HepG2 (cell line): Measurements from ENCODE around the gene ENAH. TPM values are rescaled to one million over a fixed set of nuclear protein-coding genes. Genes with fewer than 3 reads are reported as not detected.

Source experiments
- ATAC-seq: fragments of 200-7000 bp; cut with Tn5 transposase; 3 replicates; pipeline ENCODE4 v1.9.1; 2020; ENCODE audit warnings: mild to moderate bottlenecking, moderate library complexity
- BruUV-seq: library from RNA; stranded (reverse); fragments of 400-500 nt; replicated peaks from 2 replicates; lab custom pipeline; 2021; lab: Mats Ljungman, UMichigan
- CTCF ChIA-PET: fragments of 300-600 bp; formaldehyde crosslinking; extraction: SDS; loops from one replicate; lab custom pipeline; 2021; ENCODE audit warnings: low total read pairs, inconsistent platforms, low intra/inter-chr PET ratio; lab: Yijun Ruan, JAX
- POLR2A ChIA-PET: fragments of 350-600 bp; sonication (Branson Sonifier 250); formaldehyde crosslinking; loops from one replicate; lab custom pipeline; 2020; ENCODE audit warnings: antibody characterized with exemption, inconsistent platforms; lab: Yijun Ruan, JAX
- DNase-seq: peaks from one replicate; pipeline ENCODE4 v3.0.0-alpha.2; 2015; ENCODE audit warnings: low spot score
- FAIRE-seq: peaks from 3 replicates; lab custom pipeline; 2011; peaks lifted over from hg19 to GRCh38; lab: Jason Lieb, UNC
- H2AFZ ChIP-seq: one replicate; pipeline ENCODE4 v1.6.1; 2011; ENCODE audit warnings: low read length, inconsistent platforms
- H3K27ac ChIP-seq: fragments of 300-600 bp; 3 replicates; pipeline ENCODE4 v1.8.0; 2011; ENCODE audit warnings: mixed run types, mild to moderate bottlenecking, mixed read lengths, low read length, inconsistent platforms; ENCODE audit not compliant: insufficient read depth; ENCODE audit errors: extremely low read length
- H3K27me3 ChIP-seq, 2 experiments: fragments of 200-600 bp in 1 of 2; 2 replicates in 1 of 2; 3 replicates in 1 of 2; pipeline versions ENCODE4 v1.6.0 to v1.8.0; 2011; ENCODE audit warnings: low read length in 2 of 2, mild to moderate bottlenecking in 2 of 2, moderate library complexity in 2 of 2, inconsistent platforms in 1 of 2; ENCODE audit not compliant: insufficient read depth in 2 of 2, control insufficient read depth in 1 of 2
- H3K36me3 ChIP-seq, 2 experiments: fragments of 200-600 bp in 1 of 2; replicated peaks in 1 of 2; 2 replicates in 1 of 2; 3 replicates in 1 of 2; pipeline versions ENCODE4 v1.5.1 to v1.8.0; 2011; ENCODE audit warnings: low read length in 2 of 2, inconsistent platforms in 1 of 2; ENCODE audit not compliant: insufficient read depth in 2 of 2, control insufficient read depth in 1 of 2
- H3K4me1 ChIP-seq: 2 replicates; pipeline ENCODE4 v1.5.1; 2012; ENCODE audit warnings: low read length, inconsistent platforms; ENCODE audit not compliant: insufficient read depth
- H3K4me2 ChIP-seq: 2 replicates; pipeline ENCODE4 v1.6.0; 2011; ENCODE audit warnings: low read depth, low read length, inconsistent platforms
- H3K4me3 ChIP-seq, 3 experiments: fragments of 200-600 bp in 1 of 3; sonication (generic), shearing (Covaris generic) in 1 of 3; replicated peaks in 1 of 3; 2 replicates each; pipeline ENCODE4 v1.5.1; 2011 to 2016; ENCODE audit warnings: low read length in 3 of 3, inconsistent platforms in 2 of 3, low read depth in 2 of 3, mild to moderate bottlenecking in 2 of 3, control low read depth in 1 of 3, mixed read lengths in 1 of 3; ENCODE audit not compliant: insufficient read depth in 1 of 3
- H3K79me2 ChIP-seq: one replicate; pipeline ENCODE4 v1.6.1; 2011; ENCODE audit warnings: low read length, inconsistent platforms; ENCODE audit not compliant: insufficient read depth
- H3K9ac ChIP-seq: 2 replicates; pipeline ENCODE4 v1.6.0; 2011; ENCODE audit warnings: mild to moderate bottlenecking, low read depth, low read length, inconsistent platforms; ENCODE audit not compliant: insufficient read depth
- H3K9me3 ChIP-seq: 2 replicates; pipeline ENCODE4 v1.5.1; 2012; ENCODE audit warnings: mild to moderate bottlenecking, low read length
- H4K20me1 ChIP-seq: 2 replicates; pipeline ENCODE4 v1.6.0; 2011; ENCODE audit warnings: inconsistent platforms, mild to moderate bottlenecking, low read length, moderate library complexity; ENCODE audit not compliant: insufficient read depth
- CAMTA2 ChIP-seq: sonication (generic); formaldehyde crosslinking; IDR thresholded peaks from 2 replicates; pipeline ENCODE4 v1.4.0; 2020; ENCODE audit warnings: mild to moderate bottlenecking, missing genetic modification reagents, borderline replicate concordance
- DNMT1 ChIP-seq: sonication (generic); formaldehyde crosslinking; IDR thresholded peaks from 2 replicates; pipeline ENCODE4 v1.5.1; 2020; ENCODE audit warnings: mild to moderate bottlenecking, missing genetic modification reagents
- MTF1 ChIP-seq: sonication (generic); formaldehyde crosslinking; IDR thresholded peaks from 2 replicates; pipeline ENCODE4 v1.5.0; 2020; ENCODE audit warnings: missing genetic modification reagents
- NFAT5 ChIP-seq: sonication (generic); formaldehyde crosslinking; IDR thresholded peaks from 2 replicates; pipeline ENCODE4 v1.4.0; 2020; ENCODE audit warnings: missing genetic modification reagents
- ZMAT3 ChIP-seq: sonication (generic); formaldehyde crosslinking; conservative IDR thresholded peaks from 2 replicates; pipeline ENCODE4 v1.7.0; 2021; ENCODE audit warnings: missing genetic modification reagents
- ZNF3 ChIP-seq: IDR thresholded peaks from 2 replicates; pipeline ENCODE4 v1.7.0; 2017; ENCODE audit warnings: inconsistent platforms
- ZNF30 ChIP-seq: sonication (generic); formaldehyde crosslinking; IDR thresholded peaks from 2 replicates; pipeline ENCODE4 v1.5.0; 2020; ENCODE audit warnings: mild to moderate bottlenecking, missing genetic modification reagents
- ZNF446 ChIP-seq: sonication (generic); formaldehyde crosslinking; IDR thresholded peaks from 2 replicates; pipeline ENCODE4 v1.5.0; 2020; ENCODE audit warnings: mild to moderate bottlenecking, missing genetic modification reagents
- WGBS: methylation state at CpG from one replicate; pipeline ENCODE4 v1.1.6; 2017; ENCODE audit warnings: low lambda C conversion rate; 5-methylcytosine and 5-hydroxymethylcytosine counted together
- in situ Hi-C: cut with HindIII; loops from 2 replicates; pipeline ENCODE4 v1.10.0; 2017; ENCODE audit warnings: low pct_unique_long_range_greater_than_20kb; ENCODE audit not compliant: extremely low pct_ligation_motif_present
- intact Hi-C: fragments of 100-400 bp; cut with micrococcal nuclease; formaldehyde crosslinking; loops from one replicate; pipeline ENCODE4 v1.10.0; 2022; ENCODE audit not compliant: unreplicated experiment
- polyA plus RNA-seq, 8 experiments: library from polyadenylated mRNA; depleted of rRNA in 3 of 8; stranded (reverse) in 7 of 8; unstranded in 1 of 8; fragments of >200 nt; fragmentation: Illumina TruSeq in 4 of 8; extraction: Trizol in 4 of 8; gene quantifications; 2 replicates each; pipeline versions ENCODE4 v1.2.1 to v1.2.3, GENCODE V29; 2011 to 2016; ENCODE audit warnings: low read depth in 4 of 8, missing spikeins in 1 of 8, mixed read lengths in 1 of 8; ENCODE audit not compliant: insufficient read depth in 1 of 8
- total RNA-seq, 5 experiments: library from RNA; depleted of rRNA; stranded (reverse); fragments of >200 nt; fragmentation: Illumina TruSeq; extraction: Trizol; gene quantifications; 2 replicates each; pipeline ENCODE4 v1.2.3, GENCODE V29; 2016; ENCODE audit warnings: low read depth in 1 of 5
- TF ChIP-seq, protein P1 (sequence below): sonication (generic); formaldehyde crosslinking; IDR thresholded peaks from 2 replicates; pipeline ENCODE4 v1.4.0; 2020; ENCODE audit warnings: mild to moderate bottlenecking, low read depth, missing genetic modification reagents
- TF ChIP-seq, protein P2 (sequence below): sonication (generic); formaldehyde crosslinking; conservative IDR thresholded peaks from 2 replicates; pipeline ENCODE4 v1.8.1; 2023; ENCODE audit warnings: missing genetic modification reagents

Gene ENAH
- total and polyA plus RNA-seq, 2 of the 13 experiments (the other 11 are each of a cell fraction or from before 2014, with no cell fraction given): 22.1 to 58.3 TPM

DNA sequence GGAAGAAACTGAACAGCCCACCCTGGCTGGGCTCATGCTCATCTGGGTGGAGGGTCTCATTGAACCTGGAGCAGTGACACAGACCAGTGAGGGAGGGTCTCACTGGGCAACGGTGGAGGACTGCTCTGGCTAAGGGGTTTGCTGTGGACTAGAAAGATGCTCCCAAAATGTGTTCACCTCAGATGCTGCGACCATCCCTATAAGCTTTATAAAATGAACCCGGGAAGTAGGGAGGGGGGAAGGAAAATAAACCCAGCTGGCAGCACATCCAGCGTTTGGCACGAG, 190.6 kb downstream of the ENAH start:
- Histone ChIP-seq H3K36me3 (no peaks in the 10 kb centered on the region), H3K27ac (no peak overlapping the region), H3K27me3 (peaks cover 5 to 46% of the 10 kb centered on the region in 2 experiments; a peak in 3 of 5 replicates), H3K4me1 (peaks cover 47% of the 10 kb centered on the region), H4K20me1 (no peaks in the 10 kb centered on the region), H3K4me2 (no peak overlapping the region), H3K9me3 (no peaks in the 10 kb centered on the region), H3K4me3 (no peak overlapping the region), H2AFZ (no peak overlapping the region), H3K9ac (no peak overlapping the region), H3K79me2 (no peaks in the 10 kb centered on the region)
- DNase-seq: no peak
- no peak for ATAC-seq
- POLR2A ChIA-PET: no interaction called here
- no peak for FAIRE-seq
- BruUV-seq: no TSS peak
- intact Hi-C loops: no loop called here
- TF ChIP-seq ZNF3 (no peak), CAMTA2 (CRISPR knock-in tag) (no peak), NFAT5 (CRISPR knock-in tag) (no peak), ZNF30 (CRISPR knock-in tag) (no peak), MTF1 (CRISPR knock-in tag) (no peak), ZMAT3 (no peak), ZNF446 (CRISPR knock-in tag) (no peak), DNMT1 (CRISPR knock-in tag) (no peak)
- TF ChIP-seq, protein P1, sequence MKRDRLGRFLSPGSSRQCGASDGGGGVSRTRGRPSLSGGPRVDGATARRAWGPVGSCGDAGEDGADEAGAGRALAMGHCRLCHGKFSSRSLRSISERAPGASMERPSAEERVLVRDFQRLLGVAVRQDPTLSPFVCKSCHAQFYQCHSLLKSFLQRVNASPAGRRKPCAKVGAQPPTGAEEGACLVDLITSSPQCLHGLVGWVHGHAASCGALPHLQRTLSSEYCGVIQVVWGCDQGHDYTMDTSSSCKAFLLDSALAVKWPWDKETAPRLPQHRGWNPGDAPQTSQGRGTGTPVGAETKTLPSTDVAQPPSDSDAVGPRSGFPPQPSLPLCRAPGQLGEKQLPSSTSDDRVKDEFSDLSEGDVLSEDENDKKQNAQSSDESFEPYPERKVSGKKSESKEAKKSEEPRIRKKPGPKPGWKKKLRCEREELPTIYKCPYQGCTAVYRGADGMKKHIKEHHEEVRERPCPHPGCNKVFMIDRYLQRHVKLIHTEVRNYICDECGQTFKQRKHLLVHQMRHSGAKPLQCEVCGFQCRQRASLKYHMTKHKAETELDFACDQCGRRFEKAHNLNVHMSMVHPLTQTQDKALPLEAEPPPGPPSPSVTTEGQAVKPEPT: no peak
- TF ChIP-seq, protein P2, sequence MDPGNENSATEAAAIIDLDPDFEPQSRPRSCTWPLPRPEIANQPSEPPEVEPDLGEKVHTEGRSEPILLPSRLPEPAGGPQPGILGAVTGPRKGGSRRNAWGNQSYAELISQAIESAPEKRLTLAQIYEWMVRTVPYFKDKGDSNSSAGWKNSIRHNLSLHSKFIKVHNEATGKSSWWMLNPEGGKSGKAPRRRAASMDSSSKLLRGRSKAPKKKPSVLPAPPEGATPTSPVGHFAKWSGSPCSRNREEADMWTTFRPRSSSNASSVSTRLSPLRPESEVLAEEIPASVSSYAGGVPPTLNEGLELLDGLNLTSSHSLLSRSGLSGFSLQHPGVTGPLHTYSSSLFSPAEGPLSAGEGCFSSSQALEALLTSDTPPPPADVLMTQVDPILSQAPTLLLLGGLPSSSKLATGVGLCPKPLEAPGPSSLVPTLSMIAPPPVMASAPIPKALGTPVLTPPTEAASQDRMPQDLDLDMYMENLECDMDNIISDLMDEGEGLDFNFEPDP (CRISPR knock-in tag): no peak
- in situ Hi-C loops: no loop called here
- CTCF ChIA-PET: no interaction called here
- 14% methylated on average over 4 of the region's 5 CpGs for WGBS
